IMR-90 (cell line): ENCODE data around the gene ZNF613. TPM values are rescaled to one million over a fixed set of nuclear protein-coding genes. Genes with fewer than 3 reads are reported as not detected.

Experiments used
- ATAC-seq: fragments of 200-7000 bp; cut with Tn5 transposase; 2 replicates; pipeline ENCODE4 v1.9.1; 2020; ENCODE audit warnings: low read depth, mild to moderate bottlenecking, moderate library complexity
- BruUV-seq: library from RNA; stranded (reverse); fragments of 400-500 nt; replicated peaks from 2 replicates; lab custom pipeline; 2021; lab: Mats Ljungman, UMichigan
- CTCF ChIA-PET: fragments of 300-600 bp; formaldehyde crosslinking; extraction: SDS; loops from one replicate; lab custom pipeline; 2021; ENCODE audit warnings: antibody characterized with exemption; lab: Yijun Ruan, JAX
- POLR2A ChIA-PET: fragments of 300-600 bp; sonication (Branson Sonifier 250); formaldehyde crosslinking; loops from one replicate; lab custom pipeline; 2022; ENCODE audit warnings: antibody characterized with exemption; ENCODE audit not compliant: unreplicated experiment; lab: Charles Lee
- DNase-seq: peaks from one replicate; pipeline ENCODE4 v3.0.0; 2013
- H2AFZ ChIP-seq: replicated peaks from 2 replicates; pipeline ENCODE3; 2013; ENCODE audit warnings: low read length, mild to moderate bottlenecking; ENCODE audit not compliant: poor library complexity
- H2AK5ac ChIP-seq: 2 replicates; pipeline ENCODE4 v1.6.1; 2013; ENCODE audit warnings: low read depth, low read length, inconsistent platforms
- H2AK9ac ChIP-seq: replicated peaks from 2 replicates; pipeline ENCODE3; 2013; ENCODE audit warnings: mild to moderate bottlenecking, low read depth, low read length, moderate library complexity; ENCODE audit not compliant: poor library complexity
- H2BK120ac ChIP-seq: 2 replicates; pipeline ENCODE4 v1.6.1; 2013; ENCODE audit warnings: low read depth, low read length, inconsistent platforms
- H2BK15ac ChIP-seq: 3 replicates; pipeline ENCODE4 v1.6.1; 2013; ENCODE audit warnings: low read depth, low read length, inconsistent platforms
- H2BK20ac ChIP-seq: 2 replicates; pipeline ENCODE4 v1.6.1; 2013; ENCODE audit warnings: low read depth, mild to moderate bottlenecking, inconsistent platforms, low read length, moderate library complexity
- H2BK5ac ChIP-seq: 2 replicates; pipeline ENCODE4 v1.6.1; 2013; ENCODE audit warnings: mild to moderate bottlenecking, low read depth, low read length, inconsistent platforms; ENCODE audit not compliant: poor library complexity, severe bottlenecking
- H3K14ac ChIP-seq: replicated peaks from 2 replicates; pipeline ENCODE4 v1.6.1; 2013; ENCODE audit warnings: low read depth, low read length, inconsistent platforms
- H3K18ac ChIP-seq: 2 replicates; pipeline ENCODE4 v1.6.1; 2013; ENCODE audit warnings: low read depth, low read length, control low read depth
- H3K23ac ChIP-seq: 2 replicates; pipeline ENCODE4 v1.6.1; 2013; ENCODE audit warnings: low read depth, low read length, inconsistent platforms
- H3K27ac ChIP-seq: 2 replicates; pipeline ENCODE4 v1.5.1; 2013; ENCODE audit warnings: mild to moderate bottlenecking, control low read depth, low read length; ENCODE audit not compliant: insufficient read depth
- H3K27me3 ChIP-seq: 2 replicates; pipeline ENCODE4 v1.6.1; 2013; ENCODE audit warnings: low read length; ENCODE audit not compliant: control insufficient read depth, insufficient read depth
- H3K36me3 ChIP-seq: 2 replicates; pipeline ENCODE4 v1.6.1; 2013; ENCODE audit warnings: low read length, mixed read lengths; ENCODE audit not compliant: control insufficient read depth, insufficient read depth
- H3K4ac ChIP-seq: 2 replicates; pipeline ENCODE4 v1.6.1; 2013; ENCODE audit warnings: low read depth, low read length, inconsistent platforms
- H3K4me1 ChIP-seq: 2 replicates; pipeline ENCODE4 v1.6.1; 2013; ENCODE audit warnings: low read length, mixed read lengths; ENCODE audit not compliant: control insufficient read depth, insufficient read depth
- H3K4me2 ChIP-seq: 2 replicates; pipeline ENCODE4 v1.6.1; 2013; ENCODE audit warnings: low read depth, mild to moderate bottlenecking, control low read depth, low read length, moderate library complexity
- H3K4me3 ChIP-seq: 2 replicates; pipeline ENCODE4 v1.5.1; 2013; ENCODE audit warnings: low read depth, mild to moderate bottlenecking, control low read depth, low read length, moderate library complexity; ENCODE audit not compliant: insufficient read depth
- H3K56ac ChIP-seq: 2 replicates; pipeline ENCODE4 v1.6.1; 2013; ENCODE audit warnings: low read length, inconsistent platforms; ENCODE audit not compliant: insufficient read depth; ENCODE audit errors: extremely low read depth
- H3K79me1 ChIP-seq, 2 experiments: 2 replicates each; pipeline ENCODE4 v1.6.1; 2013; ENCODE audit warnings: low read length in 2 of 2, inconsistent platforms in 1 of 2, low read depth in 1 of 2
- H3K9ac ChIP-seq: 2 replicates; pipeline ENCODE4 v1.6.1; 2013; ENCODE audit warnings: low read depth, low read length, control low read depth
- H3K9me1 ChIP-seq: 2 replicates; pipeline ENCODE4 v1.6.1; 2013; ENCODE audit warnings: low read length, inconsistent platforms; ENCODE audit not compliant: insufficient read depth
- H3K9me3 ChIP-seq: 2 replicates; pipeline ENCODE4 v1.6.1; 2013; ENCODE audit warnings: low read length; ENCODE audit not compliant: control insufficient read depth, insufficient read depth
- H4K20me1 ChIP-seq: 2 replicates; pipeline ENCODE4 v1.6.1; 2013; ENCODE audit warnings: low read length, inconsistent platforms; ENCODE audit not compliant: insufficient read depth
- H4K5ac ChIP-seq: 2 replicates; pipeline ENCODE4 v1.6.1; 2013; ENCODE audit warnings: mild to moderate bottlenecking, low read depth, low read length, control low read depth
- H4K8ac ChIP-seq, 2 experiments: 2 replicates each; pipeline ENCODE4 v1.6.1; 2013; ENCODE audit warnings: low read depth in 2 of 2, low read length in 2 of 2, control low read depth in 1 of 2, inconsistent platforms in 1 of 2
- H4K91ac ChIP-seq: 2 replicates; pipeline ENCODE4 v1.6.1; 2013; ENCODE audit warnings: low read depth, low read length, inconsistent platforms; ENCODE audit not compliant: insufficient read depth
- MXI1 ChIP-seq: IDR thresholded peaks from 2 replicates; pipeline ENCODE4 v1.6.1; 2012; ENCODE audit warnings: low read depth, mild to moderate bottlenecking, low read length, moderate library complexity, borderline replicate concordance
- WGBS, 2 experiments: methylation state at CpG; one replicate each; pipeline versions ENCODE4 v1.1.5 to v1.1.7; 2013; ENCODE audit warnings: missing lambda C conversion rate in 2 of 2; ENCODE audit not compliant: insufficient read length in 1 of 2; ENCODE audit errors: extremely low coverage in 2 of 2; 5-methylcytosine and 5-hydroxymethylcytosine counted together
- dilution Hi-C: fragments of 300-500 bp; cut with HindIII; formaldehyde crosslinking; loops from one replicate; pipeline ENCODE4 v1.14.3; 2018; ENCODE audit warnings: low sequenced_read_pairs; ENCODE audit not compliant: unreplicated experiment
- in situ Hi-C: fragments of 300-500 bp; cut with MboI; formaldehyde crosslinking; loops from 3 replicates; pipeline ENCODE4 v1.14.3; 2019; ENCODE audit warnings: low sequenced_read_pairs, inconsistent platforms, mixed read lengths
- intact Hi-C: fragments of 100-400 bp; cut with micrococcal nuclease; formaldehyde crosslinking; loops from 2 replicates; pipeline ENCODE4 v1.10.0; 2022
- polyA plus RNA-seq, 3 experiments: library from polyadenylated mRNA; depleted of rRNA; stranded (reverse); fragments of >200 nt; gene quantifications; 2 replicates each; pipeline ENCODE4 v1.2.3, GENCODE V29; 2012; ENCODE audit warnings: low replicate concordance in 1 of 3
- total RNA-seq: library from RNA; depleted of rRNA; stranded (reverse); fragments of >200 nt; gene quantifications from 2 replicates; pipeline ENCODE4 v1.2.3, GENCODE V29; 2012

ZNF613 gene
- total and polyA plus RNA-seq, 2 of the 4 experiments (the other 2 are of a cell fraction), result 3.3 to 10.4 TPM

DNA sequence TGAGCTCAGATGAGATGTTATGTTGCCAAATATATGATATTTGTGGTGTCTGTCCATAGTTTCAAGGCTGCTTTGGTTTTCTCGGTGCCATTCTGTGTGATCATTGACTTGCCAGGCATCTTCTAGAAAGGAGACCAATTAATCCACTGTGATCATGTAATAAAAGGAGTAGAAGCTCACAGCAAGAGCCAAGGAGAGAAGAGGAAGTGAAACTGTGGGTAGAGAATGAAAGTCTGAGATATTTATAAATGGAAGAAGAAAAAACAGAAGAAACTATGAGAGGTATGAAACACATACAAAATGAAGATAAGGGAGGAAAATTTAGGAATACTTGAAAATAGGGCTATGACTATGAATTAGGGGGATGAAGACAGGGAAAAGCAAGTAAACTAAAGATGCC lies 11.1 kb upstream of the ZNF613 start:
- dilution Hi-C loops, result no loop called here
- Histone ChIP-seq H3K36me3 (no peaks in the 10 kb centered on the region), H2BK120ac (no peak overlapping the region), H3K9ac (no peak overlapping the region), H4K8ac (no peak overlapping the region), H4K91ac (no peak overlapping the region), H3K27ac (no peak overlapping the region), H3K4ac (no peak overlapping the region), H3K56ac (no peak overlapping the region), H3K79me1 (no peaks in the 10 kb centered on the region), H4K5ac (no peak overlapping the region), H3K4me3 (no peak overlapping the region), H2AK9ac (no peak overlapping the region), H2AK5ac (no peak overlapping the region), H2BK5ac (no peak overlapping the region), H3K9me3 (peaks cover 42% of the 10 kb centered on the region), H2BK20ac (no peak overlapping the region), H3K14ac (no peak overlapping the region), H3K4me1 (no peaks in the 10 kb centered on the region), H3K18ac (no peak overlapping the region), H3K9me1 (no peaks in the 10 kb centered on the region), H4K20me1 (no peaks in the 10 kb centered on the region), H2BK15ac (no peak overlapping the region), H3K23ac (no peak overlapping the region), H3K27me3 (no peaks in the 10 kb centered on the region), H3K4me2 (no peak overlapping the region), H2AFZ (no peak overlapping the region)
- POLR2A ChIA-PET, result no interaction called here
- intact Hi-C loops, result no loop called here
- DNase-seq, result no peak
- in situ Hi-C loops, result no loop called here
- no peak for ATAC-seq
- BruUV-seq, result no TSS peak
- CTCF ChIA-PET, result interaction anchor here (0.6 kb wide), 1 partner anchor 1531 kb away, joined by 3 read pairs; no protein-coding TSS in a partner anchor
- WGBS, 2 experiments, result no CpG with 5 or more reads among the region's 1 CpG
- TF ChIP-seq MXI1, result no peak
